ENCODE data around the gene BCL2L15.

BCL2L15 gene

DNA sequence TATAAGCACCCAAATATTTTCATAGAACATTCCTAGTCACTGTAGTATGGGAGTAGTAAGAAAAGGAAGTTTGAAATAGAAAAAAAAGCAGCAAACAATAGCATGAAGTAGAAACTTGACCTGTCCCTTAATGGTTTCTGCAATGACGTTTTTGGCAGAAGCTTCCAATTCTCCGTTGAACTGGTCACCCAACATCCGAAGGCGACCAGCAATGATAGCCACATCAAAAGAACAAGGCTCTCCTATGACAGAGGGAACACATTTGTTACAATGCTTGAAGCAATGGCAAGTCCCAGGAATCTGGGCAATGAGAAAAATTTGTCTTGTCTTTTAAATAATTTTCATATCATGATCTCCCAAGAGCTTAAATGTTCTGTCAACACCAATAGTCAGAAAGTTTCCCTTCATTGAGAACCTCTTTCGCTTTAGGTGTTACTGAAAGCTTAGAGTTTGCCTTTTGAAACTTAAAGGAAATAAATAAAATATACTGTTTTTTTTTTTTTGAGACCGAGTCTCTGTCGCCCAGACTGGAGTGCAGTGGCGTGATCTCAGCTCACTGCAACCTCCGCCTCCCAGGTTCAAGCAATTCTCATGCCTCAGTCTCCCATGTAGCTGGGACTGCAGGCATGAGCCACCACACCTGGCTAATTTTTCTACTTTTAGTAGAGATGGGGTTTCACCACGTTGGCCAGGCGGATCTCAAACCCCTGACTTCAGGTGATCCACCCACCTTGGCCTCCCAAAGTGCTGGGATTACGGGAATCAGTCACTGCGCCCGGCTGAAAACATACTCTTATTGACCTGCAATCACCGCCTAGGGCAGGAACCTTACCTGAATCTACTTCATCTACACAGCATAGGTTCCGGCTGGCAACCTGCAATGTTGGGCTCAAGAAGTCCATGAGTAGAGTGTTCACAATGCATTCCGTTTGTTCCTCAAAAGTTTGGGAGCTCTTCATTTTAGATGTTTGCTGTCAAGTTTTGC lies 672 bp downstream of the BCL2L15 start:
- no peak for DNase-seq (ENCODE audit: low read depth)
- no peak for TF ChIP-seq CTCF (IDR thresholded peaks at IDR 0.05; ENCODE audit: low read length, missing control alignments)
- H3K4me3 ChIP-seq (replicated peaks; ENCODE audit: low read depth, low read length), result no peak overlapping the region

GRCh38 chr1:113881661-113882060 lies 5.7 kb downstream of the BCL2L15 start:
- H3K4me3 ChIP-seq (replicated peaks; ENCODE audit: low read depth, low read length), result no peak overlapping the region
- no peak for DNase-seq (ENCODE audit: low read depth)
- TF ChIP-seq CTCF (IDR thresholded peaks at IDR 0.05; ENCODE audit: low read length, missing control alignments), result no peak

- no peak for TF ChIP-seq CTCF (IDR thresholded peaks at IDR 0.05; ENCODE audit: low read length, missing control alignments)
- H3K4me3 ChIP-seq (replicated peaks; ENCODE audit: low read depth, low read length), result no peak overlapping the region
- DNase-seq (ENCODE audit: low read depth), result no peak
Measured at GRCh38 chr1:113879739-113880038, 7.7 kb downstream of the BCL2L15 start.

DNA sequence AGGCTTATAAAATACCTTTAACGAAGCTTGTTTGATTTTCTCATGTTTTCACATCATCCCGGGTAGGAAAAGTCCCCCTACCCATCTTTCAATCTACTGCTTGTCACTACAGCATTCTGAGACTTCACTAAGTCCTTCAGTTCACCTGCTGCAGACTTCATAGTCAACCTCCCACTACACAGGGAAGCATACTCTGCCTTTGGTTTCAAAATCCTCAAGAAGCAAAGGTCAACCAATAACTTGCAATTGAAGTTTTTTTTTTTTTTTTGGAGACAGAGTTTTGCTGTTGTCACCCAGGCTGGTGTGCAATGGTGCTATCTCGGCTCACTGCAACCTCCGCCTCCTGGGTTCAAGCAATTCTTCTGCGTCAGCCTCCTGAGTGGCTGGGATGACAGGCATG lies 11.2 kb downstream of the BCL2L15 start:
- no peak for TF ChIP-seq CTCF (IDR thresholded peaks at IDR 0.05; ENCODE audit: low read length, missing control alignments)
- H3K4me3 ChIP-seq (replicated peaks; ENCODE audit: low read depth, low read length), result no peak overlapping the region
- no peak for DNase-seq (ENCODE audit: low read depth)

DNA sequence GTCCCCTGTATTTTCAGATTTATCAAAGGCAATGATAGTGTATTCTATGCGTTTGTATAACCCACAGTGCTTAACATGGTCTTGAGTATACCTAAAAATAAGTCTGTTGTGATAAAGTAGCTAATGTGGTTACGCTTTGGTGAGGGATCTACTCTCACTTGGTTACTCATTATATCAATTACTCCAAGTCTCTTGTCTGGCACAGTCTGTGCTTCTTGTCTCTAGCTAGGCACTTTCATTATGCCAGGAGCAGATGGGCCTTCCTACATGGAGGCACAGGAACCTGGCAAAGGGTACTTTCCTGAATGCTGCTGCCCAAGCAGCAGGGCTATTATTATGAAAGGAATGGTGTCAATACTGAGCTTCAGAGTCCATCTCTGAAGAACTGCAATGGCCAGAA lies 11.7 kb downstream of the BCL2L15 start:
- no peak overlapping the region for H3K4me3 ChIP-seq (replicated peaks; ENCODE audit: low read depth, low read length)
- no peak for DNase-seq (ENCODE audit: low read depth)
- TF ChIP-seq CTCF (IDR thresholded peaks at IDR 0.05; ENCODE audit: low read length, missing control alignments), result no peak

DNA sequence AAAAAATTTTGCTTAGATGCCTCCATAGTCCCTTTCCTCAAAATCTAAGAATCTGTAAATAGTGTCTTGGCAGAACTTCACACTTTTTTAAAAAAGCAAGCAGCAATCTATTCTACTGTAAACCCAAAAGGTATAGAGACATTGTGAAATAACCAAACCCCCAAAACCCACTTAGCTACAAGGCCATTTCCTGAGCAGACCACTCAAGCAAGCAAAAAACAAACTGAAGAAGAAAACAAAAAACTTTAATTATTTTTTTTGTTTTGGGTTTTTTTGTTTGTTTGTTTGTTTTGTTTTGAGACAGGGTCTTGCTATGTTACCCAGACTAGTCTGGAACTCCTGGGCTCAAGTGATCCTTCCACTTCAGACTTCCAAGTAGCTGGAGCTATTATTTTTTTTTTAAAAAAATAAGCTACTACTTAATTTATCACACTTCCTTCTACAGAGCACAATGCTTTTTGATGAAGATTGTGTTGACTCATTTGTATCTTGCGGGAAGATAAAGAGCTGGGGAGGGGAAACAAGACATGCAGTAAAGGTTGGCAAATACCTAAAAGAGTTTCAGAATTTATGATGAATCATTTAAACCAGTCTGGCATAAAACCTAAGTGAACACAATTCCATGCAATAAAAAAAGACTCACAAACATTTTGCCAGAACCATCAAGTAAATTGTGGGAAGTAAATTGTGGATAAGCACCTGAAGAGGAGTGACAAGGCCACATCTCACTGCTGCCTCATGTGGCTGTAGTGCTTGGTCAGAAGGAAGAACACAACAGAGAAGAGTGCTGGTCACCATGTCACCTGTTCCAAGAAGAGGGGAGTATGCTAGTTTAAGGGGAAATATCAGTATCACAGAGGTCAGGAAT lies 13.1 kb downstream of the BCL2L15 start:
- peak; percentile 49 for TF ChIP-seq CTCF (IDR thresholded peaks at IDR 0.05; ENCODE audit: low read length, missing control alignments)
- H3K4me3 ChIP-seq (replicated peaks; ENCODE audit: low read depth, low read length), result no peak overlapping the region
- DNase-seq (ENCODE audit: low read depth), result peak; percentile 59

All from fibroblast of pulmonary artery (primary cell).